KMS-11 (cell line): ENCODE results near the gene PRIM1.

Source experiments
- H2AFZ ChIP-seq: fragments of 200-600 bp; sonication (generic); 2 replicates; pipeline ENCODE4 v1.6.1; 2016; ENCODE audit warnings: antibody characterized with exemption, mixed run types, low read depth
- H3K27ac ChIP-seq: fragments of 200-600 bp; sonication (generic); 2 replicates; pipeline ENCODE4 v1.6.1; 2016; ENCODE audit warnings: mild to moderate bottlenecking, mixed run types
- H3K27me3 ChIP-seq: fragments of 200-600 bp; sonication (generic); 2 replicates; pipeline ENCODE4 v1.6.1; 2017; ENCODE audit warnings: mild to moderate bottlenecking, low read depth, mixed run types, moderate library complexity; ENCODE audit not compliant: insufficient read depth
- H3K36me3 ChIP-seq: fragments of 200-600 bp; sonication (generic); 2 replicates; pipeline ENCODE4 v1.6.1; 2017; ENCODE audit warnings: mild to moderate bottlenecking, mixed run types; ENCODE audit not compliant: insufficient read depth
- H3K4me1 ChIP-seq: fragments of 200-600 bp; sonication (generic); 2 replicates; pipeline ENCODE4 v1.6.1; 2016; ENCODE audit warnings: mild to moderate bottlenecking, low read depth, mixed run types; ENCODE audit not compliant: poor library complexity, severe bottlenecking
- H3K4me2 ChIP-seq: fragments of 200-600 bp; sonication (generic); 2 replicates; pipeline ENCODE4 v1.7.0; 2016; ENCODE audit warnings: mild to moderate bottlenecking, mixed run types
- H3K4me3 ChIP-seq: fragments of 200-600 bp; sonication (generic); IDR thresholded peaks from 2 replicates; pipeline ENCODE4 v1.6.1; 2017; ENCODE audit warnings: low read depth, low read length, mixed read lengths; ENCODE audit not compliant: insufficient read depth
- H3K79me2 ChIP-seq: fragments of 200-600 bp; sonication (generic); 2 replicates; pipeline ENCODE4 v1.6.1; 2016; ENCODE audit warnings: low read depth, mixed run types; ENCODE audit not compliant: insufficient read depth
- H3K9ac ChIP-seq: fragments of 200-600 bp; sonication (generic); 2 replicates; pipeline ENCODE4 v1.6.1; 2016; ENCODE audit warnings: mild to moderate bottlenecking, mixed run types
- H4K20me1 ChIP-seq: fragments of 200-600 bp; sonication (generic); 2 replicates; pipeline ENCODE4 v1.6.1; 2016; ENCODE audit warnings: mild to moderate bottlenecking, mixed run types; ENCODE audit not compliant: insufficient read depth
- TF ChIP-seq, protein P1 (sequence below): fragments of 200-600 bp; sonication (generic); conservative IDR thresholded peaks from 2 replicates; pipeline ENCODE4 v1.6.1; 2017; ENCODE audit warnings: low read depth, mild to moderate bottlenecking, antibody characterized with exemption, low read length, moderate library complexity, mixed read lengths

Gene PRIM1

DNA sequence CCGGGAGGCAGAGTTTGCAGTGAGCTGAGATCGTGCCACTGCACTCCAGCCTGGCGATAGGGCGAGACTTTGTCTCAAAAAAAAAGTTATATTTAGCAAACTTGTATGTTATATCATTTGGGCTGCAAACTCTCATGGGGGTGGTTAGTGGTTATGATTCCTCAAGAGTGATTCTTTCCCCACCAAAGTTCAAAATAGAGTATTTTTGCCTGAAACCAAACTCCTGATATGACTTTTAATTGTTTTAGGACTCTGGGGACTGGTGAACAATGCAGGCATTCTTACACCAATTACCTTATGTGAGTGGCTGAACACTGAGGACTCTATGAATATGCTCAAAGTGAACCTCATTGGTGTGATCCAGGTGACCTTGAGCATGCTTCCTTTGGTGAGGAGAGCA, 29.6 kb upstream of the PRIM1 start:
- Histone ChIP-seq H3K4me2 (no peak overlapping the region), H3K27ac (no peak overlapping the region), H3K9ac (no peak overlapping the region)

DNA sequence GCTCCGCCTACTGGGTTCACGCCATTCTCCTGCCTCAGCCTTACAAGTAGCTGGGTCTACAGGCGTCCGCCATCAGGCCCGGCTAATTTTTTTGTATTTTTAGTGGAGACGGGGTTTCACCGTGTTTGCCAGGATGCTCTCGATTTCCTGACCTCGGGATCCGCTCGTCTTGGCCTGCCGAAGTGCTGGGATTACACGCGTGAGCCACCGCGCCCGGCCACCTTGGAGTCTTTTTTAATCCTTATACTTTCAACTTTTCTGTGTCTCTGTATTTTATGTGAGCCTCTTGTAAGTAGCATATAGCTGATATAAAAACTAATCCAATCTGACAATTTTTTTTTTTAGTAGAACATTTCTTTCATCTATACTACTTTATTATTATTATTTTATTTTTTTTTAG, 26.6 kb upstream of the PRIM1 start:
- Histone ChIP-seq H3K27me3 (no peaks in the 10 kb centered on the region), H4K20me1 (no peaks in the 10 kb centered on the region), H3K9ac (no peak overlapping the region), H3K4me1 (no peaks in the 10 kb centered on the region), H2AFZ (no peak overlapping the region), H3K4me3 (no peak overlapping the region), H3K4me2 (no peak overlapping the region), H3K36me3 (no peaks in the 10 kb centered on the region), H3K27ac (no peak overlapping the region), H3K79me2 (no peaks in the 10 kb centered on the region)
- TF ChIP-seq, protein P1, sequence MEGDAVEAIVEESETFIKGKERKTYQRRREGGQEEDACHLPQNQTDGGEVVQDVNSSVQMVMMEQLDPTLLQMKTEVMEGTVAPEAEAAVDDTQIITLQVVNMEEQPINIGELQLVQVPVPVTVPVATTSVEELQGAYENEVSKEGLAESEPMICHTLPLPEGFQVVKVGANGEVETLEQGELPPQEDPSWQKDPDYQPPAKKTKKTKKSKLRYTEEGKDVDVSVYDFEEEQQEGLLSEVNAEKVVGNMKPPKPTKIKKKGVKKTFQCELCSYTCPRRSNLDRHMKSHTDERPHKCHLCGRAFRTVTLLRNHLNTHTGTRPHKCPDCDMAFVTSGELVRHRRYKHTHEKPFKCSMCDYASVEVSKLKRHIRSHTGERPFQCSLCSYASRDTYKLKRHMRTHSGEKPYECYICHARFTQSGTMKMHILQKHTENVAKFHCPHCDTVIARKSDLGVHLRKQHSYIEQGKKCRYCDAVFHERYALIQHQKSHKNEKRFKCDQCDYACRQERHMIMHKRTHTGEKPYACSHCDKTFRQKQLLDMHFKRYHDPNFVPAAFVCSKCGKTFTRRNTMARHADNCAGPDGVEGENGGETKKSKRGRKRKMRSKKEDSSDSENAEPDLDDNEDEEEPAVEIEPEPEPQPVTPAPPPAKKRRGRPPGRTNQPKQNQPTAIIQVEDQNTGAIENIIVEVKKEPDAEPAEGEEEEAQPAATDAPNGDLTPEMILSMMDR = no peak

More for the DNA sequence above, 29.6 kb upstream of the PRIM1 start:
- H4K20me1 ChIP-seq = no peaks in the 10 kb centered on the region
- no peaks in the 10 kb centered on the region for H3K4me1 ChIP-seq
- no peaks in the 10 kb centered on the region for H3K36me3 ChIP-seq
- no peak overlapping the region for H3K4me3 ChIP-seq
- no peaks in the 10 kb centered on the region for H3K79me2 ChIP-seq
- H2AFZ ChIP-seq = no peak overlapping the region
- no peaks in the 10 kb centered on the region for H3K27me3 ChIP-seq
- TF ChIP-seq, protein P1 = no peak

DNA sequence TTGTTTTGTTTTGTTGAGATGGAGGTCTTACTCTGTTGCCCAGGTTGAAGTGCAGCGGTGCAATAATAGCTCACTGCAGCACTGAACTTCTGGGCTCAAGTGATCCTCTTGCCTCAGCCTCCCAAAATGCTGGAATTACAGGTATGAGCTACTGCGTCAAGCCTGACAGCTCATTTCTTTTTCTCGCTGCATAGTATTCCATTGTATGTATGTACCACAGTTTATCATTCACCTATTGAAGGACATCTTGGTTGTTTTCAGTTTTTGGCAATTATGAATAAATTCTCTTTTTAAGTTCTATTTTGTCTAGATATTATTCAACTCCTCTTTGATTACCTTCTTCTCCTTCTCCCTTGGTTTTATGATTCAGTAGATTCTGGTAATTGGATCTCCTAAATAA, 24.5 kb upstream of the PRIM1 start:
- Histone ChIP-seq H3K9ac (no peak overlapping the region), H3K36me3 (no peaks in the 10 kb centered on the region)

DNA sequence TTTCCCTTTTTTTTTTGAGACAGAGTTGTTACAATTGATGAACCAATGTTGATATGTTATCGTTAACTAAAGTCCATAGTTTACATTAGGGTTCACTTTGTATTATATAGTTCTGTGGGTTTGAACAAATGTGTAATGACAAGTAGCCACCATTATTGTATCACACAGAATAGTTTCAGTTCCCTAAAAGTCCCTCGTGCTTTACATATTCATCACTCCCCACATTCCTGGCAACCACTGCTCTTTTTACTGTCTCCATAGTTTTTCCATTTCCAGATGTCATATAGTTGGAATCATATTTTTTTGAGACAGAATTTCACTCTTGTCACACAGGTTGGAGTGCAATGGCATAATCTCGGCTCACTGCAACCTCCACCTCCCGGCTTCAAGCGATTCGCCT, 23.5 kb upstream of the PRIM1 start:
- H3K36me3 ChIP-seq = no peaks in the 10 kb centered on the region
- H3K4me1 ChIP-seq = no peaks in the 10 kb centered on the region
- H4K20me1 ChIP-seq = no peaks in the 10 kb centered on the region
- no peak overlapping the region for H3K27ac ChIP-seq
- no peak overlapping the region for H3K4me2 ChIP-seq
- no peak overlapping the region for H3K4me3 ChIP-seq
- no peaks in the 10 kb centered on the region for H3K27me3 ChIP-seq
- H3K9ac ChIP-seq = no peak overlapping the region
- no peak overlapping the region for H2AFZ ChIP-seq
- no peaks in the 10 kb centered on the region for H3K79me2 ChIP-seq
- TF ChIP-seq, protein P1 = no peak

More for the DNA sequence above, 24.5 kb upstream of the PRIM1 start:
- no peak overlapping the region for H3K4me2 ChIP-seq
- TF ChIP-seq, protein P1 = no peak
- H2AFZ ChIP-seq = no peak overlapping the region
- no peaks in the 10 kb centered on the region for H3K79me2 ChIP-seq
- H3K27me3 ChIP-seq = no peaks in the 10 kb centered on the region
- no peaks in the 10 kb centered on the region for H4K20me1 ChIP-seq
- no peaks in the 10 kb centered on the region for H3K4me1 ChIP-seq
- H3K4me3 ChIP-seq = no peak overlapping the region
- H3K27ac ChIP-seq = no peak overlapping the region
